H54 (cell line): ENCODE measurements around the gene TMEM127.

Experiments used
- DNase-seq: peaks from one replicate; pipeline ENCODE4 v3.0.0; 2011; ENCODE audit warnings: low spot score, mixed read lengths; ENCODE audit not compliant: insufficient read length
- FAIRE-seq: peaks from 3 replicates; lab custom pipeline; 2011; peaks lifted over from hg19 to GRCh38; lab: Jason Lieb, UNC
- POLR2A ChIP-seq: IDR thresholded peaks from 2 replicates; pipeline ENCODE4 v1.6.1; 2011; ENCODE audit warnings: low read depth, mild to moderate bottlenecking, low read length

Gene TMEM127

DNA sequence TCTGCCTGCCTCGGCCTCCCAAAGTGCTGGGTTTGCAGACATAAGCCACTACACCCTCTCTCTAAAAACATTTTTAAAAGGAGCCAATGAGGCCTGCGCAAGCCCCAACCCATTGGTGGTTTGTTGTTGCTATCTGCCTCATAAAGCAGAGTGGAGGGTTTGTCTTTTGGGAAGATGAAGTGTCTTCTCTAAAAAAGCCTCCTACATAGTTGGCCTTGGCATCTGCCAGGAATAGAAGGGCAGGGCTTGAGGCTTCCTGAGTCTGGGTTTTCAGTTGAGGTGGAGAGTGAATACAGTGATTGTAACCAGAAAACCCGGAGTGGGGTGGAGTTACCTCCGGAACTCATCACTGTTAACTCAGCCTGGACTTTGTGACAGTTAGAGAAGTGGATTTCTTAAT is 51.2 kb downstream of the TMEM127 start:
- no peak for DNase-seq
- no peak for FAIRE-seq
- no peak for TF ChIP-seq POLR2A

GRCh38 chr2:96213379-96213778 is 52.4 kb downstream of the TMEM127 start:
- DNase-seq: no peak
- no peak for TF ChIP-seq POLR2A
- no peak for FAIRE-seq

DNA sequence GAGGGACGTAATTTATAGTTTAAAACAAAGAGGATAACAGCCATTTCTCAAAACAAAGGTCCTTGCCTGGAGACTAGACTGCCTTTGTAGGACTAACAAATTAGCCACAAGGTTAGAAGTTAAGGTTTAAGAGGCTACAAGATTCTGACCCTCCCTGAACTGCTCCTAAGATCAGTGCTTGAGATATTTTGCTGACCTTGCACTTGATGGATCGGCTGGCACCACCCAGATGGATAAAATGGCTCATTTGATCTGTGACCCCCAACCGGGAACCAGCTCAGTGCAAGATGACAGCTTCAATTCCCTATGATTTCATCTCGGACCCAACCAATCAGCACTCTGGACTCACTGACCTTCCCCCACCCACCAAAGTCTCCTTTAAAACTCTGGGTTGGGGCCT is 53.5 kb downstream of the TMEM127 start:
- no peak for TF ChIP-seq POLR2A
- no peak for FAIRE-seq

GRCh38 chr2:96209729-96210085 is 56.1 kb downstream of the TMEM127 start:
- DNase-seq (no peak), FAIRE-seq (no peak)
- TF ChIP-seq POLR2A: no peak

More for the DNA sequence above, 53.5 kb downstream of the TMEM127 start:
- no peak for DNase-seq

- peak; percentile 16; the same call in 1 of the 2 replicates for TF ChIP-seq POLR2A
- DNase-seq (no peak), FAIRE-seq (no peak)
Measured at GRCh38 chr2:96209011-96209728, 56.6 kb downstream of the TMEM127 start.

DNA sequence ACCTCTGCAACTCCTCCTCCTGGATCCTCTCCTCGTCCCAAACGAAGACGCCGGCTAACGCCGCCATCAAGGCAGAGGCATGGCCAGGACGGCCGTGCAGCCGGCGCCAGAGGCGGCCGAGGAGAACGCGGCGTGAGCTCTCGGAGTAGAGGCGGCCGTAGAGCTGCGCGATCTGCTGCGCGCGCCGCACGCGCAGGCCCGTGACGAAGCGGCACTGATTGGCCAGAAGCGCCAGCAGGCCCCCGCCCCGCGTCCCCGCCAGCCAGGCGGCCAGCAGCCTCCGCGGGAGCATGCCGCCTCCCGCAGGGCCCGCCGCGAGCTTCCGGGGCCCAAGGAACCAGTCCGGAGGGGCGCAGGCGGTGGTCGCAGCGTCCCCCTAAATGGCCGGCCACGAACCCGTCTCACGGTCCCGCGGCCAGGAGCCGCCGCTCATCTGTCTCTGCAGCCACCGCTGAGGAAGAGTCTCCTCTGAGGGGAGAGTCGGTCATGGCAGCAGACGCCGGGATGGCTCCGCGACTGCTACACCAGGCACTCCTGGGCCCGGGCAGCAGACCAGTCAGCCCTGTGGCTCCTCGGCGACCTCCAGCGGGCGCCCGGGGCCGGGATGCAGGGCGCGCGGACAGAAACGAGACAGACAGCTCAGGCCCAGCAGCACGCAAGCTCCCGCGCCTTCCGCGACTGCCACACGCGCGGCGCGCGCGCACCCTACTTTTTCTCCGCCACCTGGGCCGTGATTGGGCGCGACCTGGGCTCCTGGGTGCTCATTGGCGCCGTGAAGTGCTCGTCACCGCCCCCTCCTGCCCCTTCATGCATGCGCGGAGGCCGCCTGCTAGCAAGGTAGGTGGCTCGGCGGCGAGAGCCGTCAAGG is 57.4 kb downstream of the TMEM127 start, which contains the start of gene STARD7:
Gene STARD7, minus strand, starts transcription at position 685 of the 868 bp plus-strand sequence. Its CDS starts 393 bp downstream, at position 292.
- DNase-seq (peak; percentile 95), FAIRE-seq (peak; percentile 89)

DNA sequence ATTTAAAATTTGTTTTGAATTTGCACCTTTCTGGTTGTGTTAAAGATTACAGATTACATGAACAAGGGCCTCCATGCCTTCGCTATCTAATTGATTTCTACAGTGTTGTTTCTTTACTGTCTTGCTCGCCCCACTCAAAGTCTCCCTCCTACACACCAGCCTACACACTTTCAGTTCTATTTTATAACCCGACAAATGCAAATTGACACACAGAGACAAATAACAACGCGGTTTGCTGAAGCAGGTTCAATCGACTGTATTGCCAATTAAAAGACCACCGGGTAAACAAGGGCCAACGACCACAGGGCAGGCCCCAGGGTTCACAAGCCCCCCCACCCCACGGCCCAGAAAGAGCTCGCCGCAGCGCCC is 58.0 kb downstream of the TMEM127 start:
- FAIRE-seq (no peak), DNase-seq (no peak)
- TF ChIP-seq POLR2A: no peak

More for the DNA sequence above, 57.4 kb downstream of the TMEM127 start, which contains the start of gene STARD7:
- TF ChIP-seq POLR2A: peak; percentile 93

GRCh38 chr2:96207073-96207773 is 58.6 kb downstream of the TMEM127 start:
- no peak for FAIRE-seq
- no peak for DNase-seq
- no peak for TF ChIP-seq POLR2A

- DNase-seq: no peak
- TF ChIP-seq POLR2A: no peak
- FAIRE-seq: peak; percentile 71
Measured at GRCh38 chr2:96205888-96206287, 59.9 kb downstream of the TMEM127 start.

DNA sequence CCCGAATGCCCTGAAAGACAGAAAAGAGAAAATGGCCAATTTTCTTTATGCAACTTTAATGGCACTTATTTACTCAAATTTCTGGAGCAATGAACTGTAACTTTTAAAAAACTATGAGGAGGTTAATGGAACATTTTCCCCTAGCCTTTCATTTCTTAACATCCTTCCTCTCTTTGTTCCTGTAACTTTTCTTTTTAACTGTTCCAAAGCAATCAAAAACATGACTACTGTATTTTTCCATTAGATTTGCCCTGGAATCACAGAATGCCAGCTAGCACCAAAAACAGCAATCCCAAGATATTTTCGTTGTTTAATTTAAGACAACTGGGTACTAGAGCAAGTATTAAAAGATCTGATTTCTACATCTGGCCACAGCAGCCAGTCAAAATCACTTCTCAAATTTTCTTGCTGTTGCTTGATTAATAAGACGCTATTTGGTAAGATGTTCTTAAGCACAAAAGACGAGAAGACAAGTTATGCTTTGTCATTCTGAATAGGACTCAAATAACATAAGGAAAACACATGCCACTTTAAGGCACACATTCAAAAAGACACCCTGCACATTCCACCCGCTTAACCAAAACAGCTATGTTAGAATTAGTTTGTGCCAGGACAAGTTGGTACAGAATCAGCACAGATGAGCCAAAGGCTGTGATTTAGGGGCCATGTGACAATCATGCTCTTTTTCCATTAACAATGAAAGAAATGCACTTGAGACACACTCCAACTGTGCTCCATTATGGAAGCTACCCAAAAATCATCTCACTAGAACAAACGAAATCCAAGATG is 60.8 kb downstream of the TMEM127 start:
- no peak for DNase-seq
- FAIRE-seq: no peak
- no peak for TF ChIP-seq POLR2A

DNA sequence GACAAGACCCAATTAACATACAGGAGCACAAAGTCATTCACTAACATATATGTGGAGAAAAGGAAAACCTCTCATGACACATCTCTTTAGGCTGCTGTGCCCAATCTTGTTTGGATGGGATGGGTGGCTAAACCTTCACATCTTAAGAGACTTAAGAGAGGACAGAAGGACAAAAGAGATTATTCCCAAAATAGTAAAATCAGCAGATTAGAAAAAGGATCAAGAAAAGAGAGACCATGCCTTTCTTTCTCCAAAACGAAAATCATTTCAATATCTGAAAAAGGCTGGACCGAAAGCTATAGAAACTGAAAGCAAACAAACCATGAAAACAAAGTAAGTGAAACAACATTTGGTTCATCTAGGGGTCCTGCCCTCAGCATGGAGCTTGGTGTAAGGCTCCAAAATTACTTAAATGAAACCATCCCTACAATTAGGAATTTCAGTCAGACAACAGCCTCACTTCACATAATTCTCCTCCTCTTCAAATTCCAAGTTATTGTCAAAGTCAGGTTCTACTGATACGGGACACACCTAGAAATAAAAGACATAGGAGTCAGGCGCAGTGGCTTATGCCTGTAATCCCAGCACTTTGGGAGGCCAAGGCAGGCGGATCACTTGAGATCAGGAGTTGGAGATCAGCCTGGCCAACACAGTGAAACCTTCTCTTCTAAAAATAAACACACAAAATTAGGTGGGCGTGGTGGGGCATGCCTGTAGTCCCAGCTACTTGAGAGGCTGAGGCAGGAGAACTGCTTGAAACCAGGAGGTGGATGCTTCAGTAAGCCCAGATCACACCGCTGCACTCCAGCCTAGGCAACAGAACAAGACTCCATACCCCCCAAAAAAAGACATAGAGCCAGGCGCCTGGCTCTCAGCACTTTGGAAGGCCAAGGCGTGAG is 62.4 kb downstream of the TMEM127 start:
- no peak for TF ChIP-seq POLR2A
- FAIRE-seq (no peak), DNase-seq (no peak)

DNA sequence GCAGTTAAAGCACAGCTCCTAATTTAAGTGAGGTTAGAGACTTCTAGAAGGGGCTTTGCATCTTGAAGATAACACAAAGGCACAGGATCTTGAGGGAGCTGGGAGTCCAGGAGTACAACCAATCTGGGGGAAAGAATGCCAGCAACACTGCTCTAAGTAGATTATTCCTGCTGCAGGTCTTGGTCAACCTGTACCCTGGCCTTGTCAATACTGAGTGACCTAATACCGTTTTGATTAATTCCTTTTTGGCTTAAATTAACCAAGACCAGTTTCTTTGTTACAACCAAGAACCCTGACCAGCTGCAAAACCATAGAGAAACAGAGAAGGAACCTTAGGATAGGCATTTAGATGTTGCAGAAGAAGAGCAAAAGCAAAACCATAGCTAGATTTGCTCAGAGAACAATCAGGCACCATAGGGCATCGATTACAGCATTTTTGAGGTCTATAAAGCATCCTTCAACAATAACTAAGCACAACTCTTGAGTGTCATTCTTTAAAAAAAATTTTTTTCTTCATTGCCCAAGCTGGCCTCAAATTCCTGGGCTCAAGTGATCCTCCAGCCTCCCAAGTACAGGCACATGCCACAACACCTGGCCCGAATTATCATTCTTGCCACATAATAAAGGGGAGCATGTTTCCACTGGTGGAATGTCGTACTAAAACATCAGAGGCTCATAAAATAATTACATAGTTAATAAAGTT is 63.5 kb downstream of the TMEM127 start:
- no peak for TF ChIP-seq POLR2A
- FAIRE-seq: no peak
- DNase-seq: no peak
